ENCODE data around the gene FLT1. TPM values are rescaled to one million over a fixed set of nuclear protein-coding genes. Genes with fewer than 3 reads are reported as not detected.

FLT1 gene
- 1 to 10 TPM; 7.7 to 8.2 TPM for total RNA-seq

DNA sequence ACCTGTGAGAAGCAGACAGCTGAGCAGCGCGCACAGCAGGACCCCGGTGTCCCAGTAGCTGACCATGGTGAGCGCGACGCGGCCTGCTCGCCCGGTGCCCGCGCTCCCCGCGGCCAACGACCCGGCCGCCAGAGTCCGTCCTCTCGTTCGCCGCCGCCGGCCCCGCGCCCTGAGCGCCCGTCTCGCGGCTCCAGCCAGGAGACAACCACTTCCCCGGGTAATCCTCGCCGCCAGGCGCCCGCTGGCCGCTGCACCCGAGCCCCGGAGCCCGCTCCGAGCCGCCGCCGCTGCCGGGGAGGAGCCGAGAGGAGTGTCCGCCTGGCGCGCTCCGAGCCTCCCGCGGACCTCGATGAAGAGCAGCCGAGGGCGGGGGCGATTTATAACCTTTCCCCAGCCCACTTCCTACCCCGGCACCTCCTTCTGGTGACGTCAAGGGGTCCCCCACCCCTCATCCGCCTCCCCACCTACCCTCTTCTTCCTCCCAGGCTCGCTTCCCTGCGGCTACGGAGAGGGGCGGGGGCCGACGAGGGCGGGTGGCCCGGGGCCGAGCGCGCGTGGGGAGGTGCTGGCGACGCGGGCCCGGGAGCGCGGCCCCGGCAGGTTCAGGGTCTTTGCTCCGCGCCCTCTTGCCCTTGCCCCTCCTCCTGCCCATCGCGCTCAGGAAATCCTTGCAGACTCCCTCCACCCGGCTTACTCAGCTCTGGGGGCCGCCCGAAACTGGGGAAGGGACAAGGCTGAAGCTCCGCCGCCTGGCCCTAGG is at the start of gene FLT1:
Gene FLT1, minus strand, starts transcription at position 351 of the 760 bp plus-strand sequence. Its CDS starts 285 bp downstream, at position 66.
- peaks cover 1% of the 10 kb centered on the region for H3K36me3 Mint-ChIP-seq (ENCODE audit: low read depth)
- peaks cover 34% of the 10 kb centered on the region for H3K27me3 Mint-ChIP-seq
- intact Hi-C loops (cut with micrococcal nuclease) = loop anchor here (10.0 kb wide), 1 partner anchor 140 kb away; no protein-coding TSS in a partner anchor
- CTCF ChIA-PET = interaction anchor here (1.0 to 1.3 kb wide), 2 partner anchors 9 to 60 kb away, joined by 3 read pairs; no protein-coding TSS in a partner anchor
- peak within 1 kb of the TSS; percentile 75 for H3K4me3 Mint-ChIP-seq
- H3K4me1 Mint-ChIP-seq (ENCODE audit: low read depth) = peaks cover 24% of the 10 kb centered on the region
- POLR2A ChIA-PET = no interaction called here
- peak; percentile 59 for DNase-seq
- no peaks in the 10 kb centered on the region for H3K9me3 Mint-ChIP-seq
- TF ChIP-seq, protein P1, sequence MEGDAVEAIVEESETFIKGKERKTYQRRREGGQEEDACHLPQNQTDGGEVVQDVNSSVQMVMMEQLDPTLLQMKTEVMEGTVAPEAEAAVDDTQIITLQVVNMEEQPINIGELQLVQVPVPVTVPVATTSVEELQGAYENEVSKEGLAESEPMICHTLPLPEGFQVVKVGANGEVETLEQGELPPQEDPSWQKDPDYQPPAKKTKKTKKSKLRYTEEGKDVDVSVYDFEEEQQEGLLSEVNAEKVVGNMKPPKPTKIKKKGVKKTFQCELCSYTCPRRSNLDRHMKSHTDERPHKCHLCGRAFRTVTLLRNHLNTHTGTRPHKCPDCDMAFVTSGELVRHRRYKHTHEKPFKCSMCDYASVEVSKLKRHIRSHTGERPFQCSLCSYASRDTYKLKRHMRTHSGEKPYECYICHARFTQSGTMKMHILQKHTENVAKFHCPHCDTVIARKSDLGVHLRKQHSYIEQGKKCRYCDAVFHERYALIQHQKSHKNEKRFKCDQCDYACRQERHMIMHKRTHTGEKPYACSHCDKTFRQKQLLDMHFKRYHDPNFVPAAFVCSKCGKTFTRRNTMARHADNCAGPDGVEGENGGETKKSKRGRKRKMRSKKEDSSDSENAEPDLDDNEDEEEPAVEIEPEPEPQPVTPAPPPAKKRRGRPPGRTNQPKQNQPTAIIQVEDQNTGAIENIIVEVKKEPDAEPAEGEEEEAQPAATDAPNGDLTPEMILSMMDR (IDR thresholded peaks at IDR 0.05) = no peak
- no peak within 1 kb of the TSS for H3K27ac Mint-ChIP-seq
- peak; percentile 57 for ATAC-seq

GRCh38 chr13:28544026-28544425 is 49.1 kb upstream of the FLT1 start:
- no peak for ATAC-seq
- Mint-ChIP-seq H3K36me3 (ENCODE audit: low read depth) (no peaks in the 10 kb centered on the region), H3K9me3 (peaks cover 2% of the 10 kb centered on the region), H3K4me3 (no peak overlapping the region), H3K4me1 (ENCODE audit: low read depth) (peaks cover 13% of the 10 kb centered on the region), H3K27me3 (peaks cover 10% of the 10 kb centered on the region), H3K27ac (peak overlapping the region; percentile 17)
- intact Hi-C loops (cut with micrococcal nuclease) = no loop called here
- DNase-seq = no peak
- TF ChIP-seq, protein P1 (IDR thresholded peaks at IDR 0.05) = no peak
- ChIA-PET CTCF (no interaction called here), POLR2A (no interaction called here)

GRCh38 chr13:28542804-28543203 is 47.9 kb upstream of the FLT1 start:
- TF ChIP-seq, protein P1 (IDR thresholded peaks at IDR 0.05) = no peak
- POLR2A ChIA-PET = interaction anchor here (1.3 kb wide), 1 partner anchor 12 kb away, joined by 4 read pairs; no protein-coding TSS in a partner anchor
- Mint-ChIP-seq H3K36me3 (ENCODE audit: low read depth) (no peaks in the 10 kb centered on the region), H3K27ac (no peak overlapping the region), H3K4me3 (no peak overlapping the region), H3K4me1 (ENCODE audit: low read depth) (peaks cover 17% of the 10 kb centered on the region), H3K9me3 (peaks cover 2% of the 10 kb centered on the region), H3K27me3 (peaks cover 12% of the 10 kb centered on the region)
- intact Hi-C loops (cut with micrococcal nuclease) = no loop called here
- ATAC-seq (no peak), DNase-seq (no peak)
- CTCF ChIA-PET = interaction anchor here (0.7 kb wide), 1 partner anchor 12 kb away, joined by 3 read pairs; no protein-coding TSS in a partner anchor

DNA sequence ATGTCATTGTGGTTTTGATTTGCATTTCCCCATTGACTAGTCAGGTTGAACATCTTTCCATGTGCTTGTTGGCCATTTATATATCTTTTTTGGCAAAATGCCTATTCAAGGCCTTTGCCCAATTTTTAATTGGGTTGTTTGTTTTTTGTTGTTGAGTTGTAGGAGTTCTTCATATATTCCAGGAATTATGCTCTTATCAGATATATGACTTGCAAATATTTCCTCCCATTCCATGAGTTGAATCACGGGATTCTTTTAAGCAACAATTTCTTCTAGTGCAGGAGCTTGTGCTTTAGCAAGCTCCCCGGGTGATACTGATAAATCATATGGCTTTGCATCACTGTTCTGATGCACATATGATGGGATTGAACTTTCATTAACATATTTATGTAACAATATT is 47.0 kb upstream of the FLT1 start:
- H3K9me3 Mint-ChIP-seq = peaks cover 2% of the 10 kb centered on the region
- ChIA-PET CTCF (no interaction called here), POLR2A (interaction anchor here (1.3 kb wide), 1 partner anchor 13 kb away, joined by 4 read pairs; no protein-coding TSS in a partner anchor)
- TF ChIP-seq, protein P1 (IDR thresholded peaks at IDR 0.05) = no peak
- ATAC-seq = no peak
- H3K27ac Mint-ChIP-seq = no peak overlapping the region
- DNase-seq = no peak
- H3K27me3 Mint-ChIP-seq = peaks cover 13% of the 10 kb centered on the region
- no peaks in the 10 kb centered on the region for H3K36me3 Mint-ChIP-seq (ENCODE audit: low read depth)
- intact Hi-C loops (cut with micrococcal nuclease) = no loop called here
- peaks cover 17% of the 10 kb centered on the region for H3K4me1 Mint-ChIP-seq (ENCODE audit: low read depth)
- H3K4me3 Mint-ChIP-seq = no peak overlapping the region

GRCh38 chr13:28540612-28541011 is 45.7 kb upstream of the FLT1 start:
- TF ChIP-seq, protein P1 (IDR thresholded peaks at IDR 0.05) = no peak
- intact Hi-C loops (cut with micrococcal nuclease) = no loop called here
- H3K27me3 Mint-ChIP-seq = peaks cover 19% of the 10 kb centered on the region
- peaks cover 17% of the 10 kb centered on the region for H3K4me1 Mint-ChIP-seq (ENCODE audit: low read depth)
- no peak overlapping the region for H3K27ac Mint-ChIP-seq
- ChIA-PET CTCF (no interaction called here), POLR2A (no interaction called here)
- peaks cover 2% of the 10 kb centered on the region for H3K9me3 Mint-ChIP-seq
- no peak overlapping the region for H3K4me3 Mint-ChIP-seq
- ATAC-seq (no peak), DNase-seq (no peak)
- H3K36me3 Mint-ChIP-seq (ENCODE audit: low read depth) = no peaks in the 10 kb centered on the region
